ENCODE measurements around the gene MLXIP. TPM values are rescaled to one million over a fixed set of nuclear protein-coding genes. Genes with fewer than 3 reads are reported as not detected.
"Not testable (repeated sequence)": the region's sequence is repeated elsewhere in the genome, so short reads cannot be mapped to it uniquely, and the experiment has no call there.

Gene MLXIP
- total RNA-seq, 2 donors from 2014 or later = 13.1 to 57.7 TPM

GRCh38 chr12:122040579-122041386 is 37.8 kb upstream of the MLXIP start:
- DNase-seq (ENCODE audit: low spot score) = no peak
- Histone ChIP-seq H3K27me3 (replicated peaks; ENCODE audit: insufficient read depth) (no peaks in the 10 kb centered on the region), H3K36me3 (no peaks in the 10 kb centered on the region), H3K4me1 (replicated peaks) (no peaks in the 10 kb centered on the region), H3K9me3 (no peaks in the 10 kb centered on the region), H3K27ac (no peak overlapping the region), H3K4me3 (no peak overlapping the region)
- intact Hi-C loops (cut with DNase I) = no loop called here
- 86% methylated on average over 21 of the region's 21 CpGs for WGBS
- TF ChIP-seq CTCF (IDR thresholded peaks at IDR 0.05) (no peak), POLR2AphosphoS5 (IDR thresholded peaks at IDR 0.05) (no peak), POLR2A (IDR thresholded peaks at IDR 0.05) (no peak)

- WGBS = 90% methylated on average over 3 of the region's 3 CpGs
- H3K36me3 ChIP-seq; H3K27me3 ChIP-seq (replicated peaks; ENCODE audit: insufficient read depth); H3K9me3 ChIP-seq; H3K27ac ChIP-seq; DNase-seq (ENCODE audit: low spot score); H3K4me1 ChIP-seq (replicated peaks); H3K4me3 ChIP-seq; intact Hi-C loops (cut with DNase I): not testable (repeated sequence)
Observed at GRCh38 chr12:122041458-122041857, 37.1 kb upstream of the MLXIP start.

- H3K4me3 ChIP-seq = no peak overlapping the region
- no peaks in the 10 kb centered on the region for H3K4me1 ChIP-seq (replicated peaks)
- intact Hi-C loops (cut with DNase I) = no loop called here
- no peaks in the 10 kb centered on the region for H3K36me3 ChIP-seq
- DNase-seq (ENCODE audit: low spot score) = no peak
- 85% methylated on average over 11 of the region's 11 CpGs for WGBS
- no peaks in the 10 kb centered on the region for H3K27me3 ChIP-seq (replicated peaks; ENCODE audit: insufficient read depth)
- no peak for TF ChIP-seq POLR2A (IDR thresholded peaks at IDR 0.05)
- TF ChIP-seq POLR2AphosphoS5 (IDR thresholded peaks at IDR 0.05) = no peak
- no peak for TF ChIP-seq CTCF (IDR thresholded peaks at IDR 0.05)
- no peaks in the 10 kb centered on the region for H3K9me3 ChIP-seq
- no peak overlapping the region for H3K27ac ChIP-seq
Observed at GRCh38 chr12:122042910-122043309, 35.6 kb upstream of the MLXIP start.

- WGBS = 92% methylated on average over 15 of the region's 15 CpGs
- H3K4me3 ChIP-seq = no peak overlapping the region
- H3K27me3 ChIP-seq (replicated peaks; ENCODE audit: insufficient read depth) = no peaks in the 10 kb centered on the region
- H3K4me1 ChIP-seq (replicated peaks) = no peaks in the 10 kb centered on the region
- no peaks in the 10 kb centered on the region for H3K36me3 ChIP-seq
- intact Hi-C loops (cut with DNase I) = no loop called here
- H3K27ac ChIP-seq = no peak overlapping the region
- no peak for TF ChIP-seq POLR2AphosphoS5 (IDR thresholded peaks at IDR 0.05)
- TF ChIP-seq CTCF (IDR thresholded peaks at IDR 0.05) = no peak
- TF ChIP-seq POLR2A (IDR thresholded peaks at IDR 0.05) = no peak
- no peak for DNase-seq (ENCODE audit: low spot score)
- H3K9me3 ChIP-seq = no peaks in the 10 kb centered on the region
Observed at GRCh38 chr12:122043476-122043875, 35.1 kb upstream of the MLXIP start.

GRCh38 chr12:122045262-122045661 is 33.3 kb upstream of the MLXIP start:
- no peak for DNase-seq (ENCODE audit: low spot score)
- WGBS = 97% methylated on average over 7 of the region's 7 CpGs
- no peak overlapping the region for H3K27ac ChIP-seq
- no peak overlapping the region for H3K4me3 ChIP-seq
- H3K27me3 ChIP-seq (replicated peaks; ENCODE audit: insufficient read depth) = no peaks in the 10 kb centered on the region
- no peaks in the 10 kb centered on the region for H3K36me3 ChIP-seq
- intact Hi-C loops (cut with DNase I) = no loop called here
- TF ChIP-seq POLR2AphosphoS5 (IDR thresholded peaks at IDR 0.05) = no peak
- TF ChIP-seq POLR2A (IDR thresholded peaks at IDR 0.05) = no peak
- no peak for TF ChIP-seq CTCF (IDR thresholded peaks at IDR 0.05)
- no peaks in the 10 kb centered on the region for H3K9me3 ChIP-seq
- H3K4me1 ChIP-seq (replicated peaks) = no peaks in the 10 kb centered on the region

Data from prostate gland (tissue), 2 donors.